ENCODE results near the gene SNW1.
"Not testable (repeated sequence)": the region's sequence is repeated elsewhere in the genome, so short reads cannot be mapped to it uniquely, and the experiment has no call there.

Gene SNW1

DNA sequence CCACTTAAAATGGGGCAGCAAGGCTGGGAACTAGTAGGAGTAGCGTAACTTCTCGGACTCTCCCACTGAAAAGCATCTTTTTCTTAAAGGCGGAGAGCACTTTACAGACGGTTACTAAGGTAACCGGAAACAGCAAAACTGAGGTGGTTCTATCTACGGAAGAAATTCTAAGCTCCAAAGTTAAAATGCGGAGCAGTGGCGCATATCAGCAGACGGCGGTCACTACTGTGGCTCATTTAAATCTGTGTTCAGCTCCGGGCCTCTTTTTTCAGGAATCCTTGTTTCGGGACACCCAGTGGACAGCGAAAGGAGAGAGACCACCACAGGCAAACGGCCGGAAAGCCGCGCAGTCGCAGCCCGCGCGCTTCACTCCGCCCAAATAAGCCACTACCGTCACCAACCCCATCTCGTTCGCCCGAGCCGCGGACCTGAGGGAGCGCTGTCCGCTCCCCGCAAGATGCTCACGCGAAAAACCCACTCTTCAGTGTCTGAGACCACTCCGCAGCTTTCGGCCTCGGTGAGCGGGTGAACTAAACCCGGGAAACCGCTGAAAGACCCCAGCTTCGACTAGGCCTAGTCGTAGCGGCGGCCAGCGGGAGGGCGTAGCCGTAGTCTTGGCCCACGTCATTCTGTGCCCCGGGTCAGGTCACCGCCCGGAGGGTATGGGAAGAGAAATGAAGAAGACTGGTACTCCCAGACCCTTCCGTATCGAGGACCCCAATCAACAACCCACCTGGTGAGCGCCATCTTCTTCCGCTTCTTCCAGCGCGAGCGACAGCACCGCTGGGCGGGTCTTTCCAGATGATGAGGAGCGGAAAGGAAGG lies at the start of gene SNW1:
SNW1 (minus strand) TSS at position 776 of the 824 bp plus-strand sequence; CDS start at position 747, 29 bp downstream.
- Histone ChIP-seq H3K9me3 (ENCODE audit: control insufficient read depth, insufficient read depth, low read length) (no peaks in the 10 kb centered on the region), H3K4me3 (ENCODE audit: low read length) (peak within 1 kb of the TSS; percentile 89), H3K36me3 (ENCODE audit: control insufficient read depth, insufficient read depth, low read length) (no peaks in the 10 kb centered on the region), H3K27me3 (ENCODE audit: control insufficient read depth, insufficient read depth, low read length) (no peaks in the 10 kb centered on the region), H3K4me1 (ENCODE audit: control insufficient read depth, insufficient read depth, low read length) (no peaks in the 10 kb centered on the region), H3K27ac (ENCODE audit: low read length) (no peak within 1 kb of the TSS)
- DNase-seq (ENCODE audit: low read depth, low spot score), result peak; percentile 89
- WGBS (ENCODE audit: insufficient coverage, insufficient read length), result no CpG with 5 or more reads among the region's 60 CpGs

DNA sequence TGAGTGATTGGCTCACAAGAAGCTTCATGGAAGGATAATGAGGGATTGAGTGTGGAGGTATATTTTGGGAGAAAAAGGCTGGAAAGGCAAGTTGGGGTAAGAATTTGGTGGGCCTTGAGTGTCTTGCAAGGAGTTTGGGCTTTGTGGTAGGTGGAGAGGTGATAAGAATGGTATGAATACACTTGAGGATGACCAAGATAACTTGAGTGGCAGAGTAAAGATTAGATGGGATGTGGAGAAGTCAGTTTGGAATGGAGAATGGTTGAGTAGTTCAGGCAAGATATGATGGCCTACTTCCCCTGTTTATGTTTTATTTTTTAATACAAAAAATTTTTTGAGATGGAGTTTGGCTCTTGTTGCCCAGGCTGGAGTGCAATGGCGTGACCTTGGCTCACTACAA lies 48.1 kb upstream of the SNW1 start:
- H3K9me3 ChIP-seq (ENCODE audit: control insufficient read depth, insufficient read depth, low read length), result no peaks in the 10 kb centered on the region
- DNase-seq (ENCODE audit: low read depth, low spot score), result no peak
- no peaks in the 10 kb centered on the region for H3K36me3 ChIP-seq (ENCODE audit: control insufficient read depth, insufficient read depth, low read length)
- no peaks in the 10 kb centered on the region for H3K27me3 ChIP-seq (ENCODE audit: control insufficient read depth, insufficient read depth, low read length)
- H3K4me3 ChIP-seq (ENCODE audit: low read length), result no peak overlapping the region
- H3K4me1 ChIP-seq (ENCODE audit: control insufficient read depth, insufficient read depth, low read length), result no peaks in the 10 kb centered on the region
- no peak overlapping the region for H3K27ac ChIP-seq (ENCODE audit: low read length)
- WGBS (ENCODE audit: insufficient coverage, insufficient read length), result no CpG with 5 or more reads among the region's 1 CpG

DNA sequence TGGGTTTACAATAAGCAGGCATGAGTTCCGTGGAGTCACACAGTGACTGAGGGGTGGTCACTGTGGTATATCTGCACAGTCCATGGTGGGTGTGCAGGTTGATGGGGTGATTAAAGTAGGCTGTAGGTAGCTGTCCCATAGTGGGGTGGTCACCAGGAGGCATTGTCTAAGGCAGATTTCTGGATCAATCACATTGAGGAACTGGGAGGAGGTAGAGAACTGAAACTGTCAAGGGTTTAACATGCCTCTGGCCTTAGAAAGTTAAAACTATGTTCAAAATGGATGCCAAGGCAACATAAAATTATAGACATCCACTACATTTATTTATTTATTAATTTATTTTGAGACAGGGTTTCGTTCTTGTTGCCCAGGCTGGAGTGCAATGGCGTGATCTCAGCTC lies 47.3 kb upstream of the SNW1 start:
- Histone ChIP-seq H3K4me1 (ENCODE audit: control insufficient read depth, insufficient read depth, low read length) (no peaks in the 10 kb centered on the region), H3K4me3 (ENCODE audit: low read length) (no peak overlapping the region), H3K27me3 (ENCODE audit: control insufficient read depth, insufficient read depth, low read length) (no peaks in the 10 kb centered on the region; the same call in 1 of the 2 replicates), H3K9me3 (ENCODE audit: control insufficient read depth, insufficient read depth, low read length) (no peaks in the 10 kb centered on the region), H3K27ac (ENCODE audit: low read length) (no peak overlapping the region), H3K36me3 (ENCODE audit: control insufficient read depth, insufficient read depth, low read length) (no peaks in the 10 kb centered on the region)
- no peak for DNase-seq (ENCODE audit: low read depth, low spot score)
- WGBS (ENCODE audit: insufficient coverage, insufficient read length), result no CpG with 5 or more reads among the region's 3 CpGs

DNA sequence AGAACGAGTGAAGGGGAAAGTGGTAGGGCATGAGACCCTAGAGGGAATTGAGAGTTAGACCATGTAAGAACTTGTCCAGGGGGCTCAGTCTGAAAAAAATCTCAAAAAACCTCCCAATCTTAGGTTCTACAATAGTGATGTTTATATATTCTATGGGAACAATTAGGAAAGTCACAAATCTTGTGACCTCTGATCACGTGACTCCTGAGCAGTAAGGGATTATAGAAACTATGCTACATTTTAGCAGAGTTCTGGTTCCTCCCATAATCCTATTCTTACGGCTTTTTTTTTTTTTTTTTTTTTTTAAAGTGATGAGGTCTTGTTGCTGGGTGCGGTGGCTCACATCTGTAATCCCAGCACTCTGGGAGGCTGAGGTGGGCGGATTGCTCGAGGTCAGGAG lies 44.8 kb upstream of the SNW1 start:
- H3K9me3 ChIP-seq (ENCODE audit: control insufficient read depth, insufficient read depth, low read length), result no peaks in the 10 kb centered on the region
- no peak overlapping the region for H3K4me3 ChIP-seq (ENCODE audit: low read length)
- H3K27me3 ChIP-seq (ENCODE audit: control insufficient read depth, insufficient read depth, low read length), result no peaks in the 10 kb centered on the region; the same call in 1 of the 2 replicates
- WGBS (ENCODE audit: insufficient coverage, insufficient read length), result no CpG with 5 or more reads among the region's 6 CpGs
- H3K27ac ChIP-seq (ENCODE audit: low read length), result no peak overlapping the region
- DNase-seq (ENCODE audit: low read depth, low spot score), result no peak
- H3K4me1 ChIP-seq (ENCODE audit: control insufficient read depth, insufficient read depth, low read length), result no peaks in the 10 kb centered on the region
- H3K36me3 ChIP-seq (ENCODE audit: control insufficient read depth, insufficient read depth, low read length), result no peaks in the 10 kb centered on the region

DNA sequence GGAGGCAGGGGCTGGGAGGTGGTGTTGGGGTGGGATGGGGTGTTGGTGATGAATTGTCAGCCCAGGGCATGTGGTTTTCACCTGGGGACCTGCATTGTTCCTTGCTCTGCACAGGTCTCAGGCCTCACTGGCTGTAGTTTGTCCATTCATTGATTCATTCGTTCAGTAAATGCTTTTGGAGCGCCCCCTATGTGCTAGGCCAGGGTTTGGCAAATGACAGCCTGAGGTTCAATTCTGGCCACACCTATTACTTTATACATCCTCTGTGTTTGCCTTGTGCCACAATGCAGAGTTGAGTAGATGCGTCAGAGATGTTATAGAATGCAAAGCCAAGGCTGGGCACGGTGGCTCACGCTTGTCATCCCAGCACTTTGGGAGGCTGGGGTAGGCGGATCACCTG lies 43.6 kb upstream of the SNW1 start:
- H3K27ac ChIP-seq (ENCODE audit: low read length), result no peak overlapping the region
- no peaks in the 10 kb centered on the region for H3K9me3 ChIP-seq (ENCODE audit: control insufficient read depth, insufficient read depth, low read length)
- WGBS (ENCODE audit: insufficient coverage, insufficient read length), result no CpG with 5 or more reads among the region's 6 CpGs
- DNase-seq (ENCODE audit: low read depth, low spot score), result peak; percentile 29
- H3K36me3 ChIP-seq (ENCODE audit: control insufficient read depth, insufficient read depth, low read length), result no peaks in the 10 kb centered on the region
- no peak overlapping the region for H3K4me3 ChIP-seq (ENCODE audit: low read length)
- no peaks in the 10 kb centered on the region for H3K4me1 ChIP-seq (ENCODE audit: control insufficient read depth, insufficient read depth, low read length)
- H3K27me3 ChIP-seq (ENCODE audit: control insufficient read depth, insufficient read depth, low read length), result no peaks in the 10 kb centered on the region; the same call in 1 of the 2 replicates

DNA sequence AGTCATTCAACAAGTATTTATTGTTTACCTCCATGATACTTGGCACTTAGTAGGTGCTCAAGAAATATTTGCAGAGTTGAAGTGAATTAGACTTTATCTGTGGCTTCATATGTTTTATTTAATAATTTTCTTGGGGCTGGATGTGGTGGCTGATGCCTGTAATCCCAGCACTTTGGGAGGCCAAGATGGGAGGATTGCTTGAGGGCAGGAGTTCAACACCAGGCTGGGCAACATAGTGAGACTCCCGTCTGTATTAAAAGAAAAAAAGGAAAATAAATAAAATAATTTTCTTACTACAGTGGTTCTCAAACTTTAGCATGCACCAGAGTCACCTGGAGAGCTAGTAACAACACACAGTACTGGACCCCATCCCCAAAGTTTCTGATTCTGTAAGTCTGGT lies 39.9 kb upstream of the SNW1 start:
- Histone ChIP-seq H3K27me3 (ENCODE audit: control insufficient read depth, insufficient read depth, low read length) (no peaks in the 10 kb centered on the region; the same call in 1 of the 2 replicates), H3K27ac (ENCODE audit: low read length) (no peak overlapping the region), H3K36me3 (ENCODE audit: control insufficient read depth, insufficient read depth, low read length) (no peaks in the 10 kb centered on the region), H3K4me3 (ENCODE audit: low read length) (no peak overlapping the region; the same call in 1 of the 2 replicates), H3K9me3 (ENCODE audit: control insufficient read depth, insufficient read depth, low read length) (no peaks in the 10 kb centered on the region), H3K4me1 (ENCODE audit: control insufficient read depth, insufficient read depth, low read length) (no peaks in the 10 kb centered on the region)
- DNase-seq (ENCODE audit: low read depth, low spot score), result no peak
- WGBS (ENCODE audit: insufficient coverage, insufficient read length), result no CpG with 5 or more reads among the region's 1 CpG

DNA sequence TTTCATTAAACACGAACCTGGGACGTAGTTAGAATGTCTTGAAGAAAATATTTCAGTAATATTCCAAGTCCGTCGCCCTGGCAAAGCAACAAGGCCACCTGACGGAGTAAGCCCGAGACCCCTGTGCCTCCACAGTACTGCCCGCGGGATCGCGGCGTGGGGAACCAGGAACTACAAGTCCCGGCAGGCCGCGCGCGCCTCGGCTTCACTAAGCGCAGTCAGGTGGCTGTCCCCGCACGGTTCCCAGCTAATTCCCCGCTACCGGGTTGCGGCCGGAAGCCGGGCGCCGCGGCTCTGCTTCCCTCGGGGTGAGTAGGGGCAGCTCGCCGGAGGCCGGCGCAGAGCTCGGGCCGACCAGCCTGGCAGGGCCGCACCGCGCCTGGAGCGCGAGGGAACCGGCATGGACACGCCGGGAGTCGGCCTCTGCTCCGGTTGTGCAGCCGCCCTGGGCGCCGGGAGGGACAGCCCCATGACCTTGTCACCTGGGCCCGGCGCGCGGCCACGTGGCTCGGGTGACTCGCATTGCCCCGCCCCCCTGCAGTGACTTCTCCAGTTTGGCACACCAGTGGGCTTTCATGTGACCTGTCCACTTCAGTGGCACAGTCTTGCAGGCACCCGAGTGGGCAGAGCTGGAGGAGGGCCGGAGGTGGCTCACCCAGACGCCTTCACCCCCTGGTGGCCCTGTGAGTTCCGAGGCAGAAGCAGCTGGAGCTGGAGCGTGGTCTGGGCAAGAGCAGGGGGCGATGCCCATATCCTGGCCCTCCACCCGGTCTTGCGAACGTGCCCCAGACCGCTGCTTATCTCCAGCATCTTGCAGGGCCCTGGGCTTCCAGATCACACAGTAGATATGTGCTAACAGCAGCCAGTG lies 39.1 kb upstream of the SNW1 start, which contains the start of gene ADCK1:
ADCK1 (plus strand) TSS at position 247 of the 868 bp plus-strand sequence. CDS start 18,870 bp downstream, outside the sequence.
- WGBS (ENCODE audit: insufficient coverage, insufficient read length), result no CpG with 5 or more reads among the region's 66 CpGs
- Histone ChIP-seq H3K4me3 (ENCODE audit: low read length) (peak within 1 kb of the TSS; percentile 91; the same call in 1 of the 2 replicates), H3K9me3 (ENCODE audit: control insufficient read depth, insufficient read depth, low read length) (no peaks in the 10 kb centered on the region), H3K27ac (ENCODE audit: low read length) (no peak within 1 kb of the TSS), H3K36me3 (ENCODE audit: control insufficient read depth, insufficient read depth, low read length) (no peaks in the 10 kb centered on the region), H3K4me1 (ENCODE audit: control insufficient read depth, insufficient read depth, low read length) (no peaks in the 10 kb centered on the region), H3K27me3 (ENCODE audit: control insufficient read depth, insufficient read depth, low read length) (no peaks in the 10 kb centered on the region; the same call in 1 of the 2 replicates)
- DNase-seq (ENCODE audit: low read depth, low spot score), result peak; percentile 33

DNA sequence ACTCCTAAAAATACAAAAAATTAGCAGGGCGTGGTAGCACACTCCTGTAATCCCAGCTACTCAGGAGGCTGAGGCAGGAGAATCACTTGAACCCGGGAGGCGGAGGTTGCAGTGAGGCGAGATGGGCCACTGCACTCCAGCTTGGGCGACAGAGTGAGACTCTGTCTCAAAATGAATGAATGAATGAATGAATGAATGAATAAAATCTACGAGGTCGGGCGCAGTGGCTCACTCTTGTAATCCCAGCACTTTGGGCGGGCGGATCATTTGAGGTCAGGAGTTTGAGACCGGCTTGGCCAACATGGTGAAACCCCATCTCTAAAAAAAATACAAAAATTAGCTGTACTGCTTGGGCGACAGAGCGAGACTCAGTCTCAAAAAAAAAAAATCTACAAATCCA lies 38.5 kb upstream of the SNW1 start:
- H3K27ac ChIP-seq (ENCODE audit: low read length), result not testable (repeated sequence)

DNA sequence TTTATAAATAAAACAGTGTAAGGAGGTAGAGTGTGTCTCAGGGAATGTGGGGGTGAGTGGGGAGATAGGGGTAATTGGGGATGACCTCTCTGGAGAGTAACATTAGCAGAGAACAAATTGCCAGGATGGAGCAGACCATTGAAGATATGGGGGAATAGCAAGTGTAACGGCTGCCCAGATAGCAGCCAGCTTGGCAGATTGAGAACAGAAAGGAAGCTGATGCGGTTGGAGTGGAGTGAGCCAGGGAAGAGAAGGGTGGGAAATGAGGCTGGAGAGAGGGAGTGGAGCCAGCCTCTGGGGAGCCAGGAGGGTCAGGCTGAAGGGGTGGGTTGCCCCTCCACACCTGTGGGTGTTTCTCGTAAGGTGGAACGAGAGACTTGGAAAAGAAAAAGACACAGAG lies 33.4 kb upstream of the SNW1 start:
- no CpG with 5 or more reads among the region's 4 CpGs for WGBS (ENCODE audit: insufficient coverage, insufficient read length)
- Histone ChIP-seq H3K27me3 (ENCODE audit: control insufficient read depth, insufficient read depth, low read length) (no peaks in the 10 kb centered on the region), H3K4me3 (ENCODE audit: low read length) (no peak overlapping the region), H3K27ac (ENCODE audit: low read length) (no peak overlapping the region), H3K36me3 (ENCODE audit: control insufficient read depth, insufficient read depth, low read length) (no peaks in the 10 kb centered on the region), H3K9me3 (ENCODE audit: control insufficient read depth, insufficient read depth, low read length) (no peaks in the 10 kb centered on the region), H3K4me1 (ENCODE audit: control insufficient read depth, insufficient read depth, low read length) (no peaks in the 10 kb centered on the region)
- no peak for DNase-seq (ENCODE audit: low read depth, low spot score)

More for the DNA sequence above, 38.5 kb upstream of the SNW1 start:
- H3K27me3 ChIP-seq (ENCODE audit: control insufficient read depth, insufficient read depth, low read length); H3K9me3 ChIP-seq (ENCODE audit: control insufficient read depth, insufficient read depth, low read length); DNase-seq (ENCODE audit: low read depth, low spot score); H3K36me3 ChIP-seq (ENCODE audit: control insufficient read depth, insufficient read depth, low read length); H3K4me1 ChIP-seq (ENCODE audit: control insufficient read depth, insufficient read depth, low read length): not testable (repeated sequence)
- peak overlapping the region; percentile 91; the same call in 1 of the 2 replicates for H3K4me3 ChIP-seq (ENCODE audit: low read length)
- no CpG with 5 or more reads among the region's 13 CpGs for WGBS (ENCODE audit: insufficient coverage, insufficient read length)

DNA sequence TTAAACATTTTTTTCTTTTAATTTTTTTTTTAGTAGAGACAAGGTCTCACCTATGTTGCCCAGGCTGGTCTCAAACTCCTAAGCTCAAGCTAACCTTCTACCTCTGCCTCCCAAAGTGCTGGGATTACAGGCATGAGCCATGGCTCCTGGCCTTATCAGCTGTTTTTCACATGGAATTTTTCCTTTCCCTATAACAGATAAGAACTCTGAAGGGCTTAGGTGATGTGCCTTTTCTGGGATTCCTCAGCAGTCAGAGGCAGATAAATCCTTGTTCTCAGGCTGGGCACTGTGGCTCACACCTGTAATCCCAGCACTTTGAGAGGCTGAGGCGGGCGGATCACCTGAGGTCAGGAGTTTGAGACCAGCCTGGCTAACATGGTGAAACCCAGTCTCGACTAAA lies 32.3 kb upstream of the SNW1 start:
- DNase-seq (ENCODE audit: low read depth, low spot score); H3K36me3 ChIP-seq (ENCODE audit: control insufficient read depth, insufficient read depth, low read length); H3K9me3 ChIP-seq (ENCODE audit: control insufficient read depth, insufficient read depth, low read length); H3K4me3 ChIP-seq (ENCODE audit: low read length); H3K27ac ChIP-seq (ENCODE audit: low read length); H3K27me3 ChIP-seq (ENCODE audit: control insufficient read depth, insufficient read depth, low read length); H3K4me1 ChIP-seq (ENCODE audit: control insufficient read depth, insufficient read depth, low read length): not testable (repeated sequence)
- no CpG with 5 or more reads among the region's 3 CpGs for WGBS (ENCODE audit: insufficient coverage, insufficient read length)

All from iPS DF 6.9 (cell line).